NCI-H526 (cell line): ENCODE results near the gene C1orf210.

Source experiments
- DNase-seq, 2 experiments: peaks; one replicate each; lab custom pipeline; 2025; lab: John Stamatoyannopoulos, UW

C1orf210 gene

GRCh38 chr1:43312663-43313515, 27.5 kb upstream of the C1orf210 start:
- DNase-seq, result no peak

DNA sequence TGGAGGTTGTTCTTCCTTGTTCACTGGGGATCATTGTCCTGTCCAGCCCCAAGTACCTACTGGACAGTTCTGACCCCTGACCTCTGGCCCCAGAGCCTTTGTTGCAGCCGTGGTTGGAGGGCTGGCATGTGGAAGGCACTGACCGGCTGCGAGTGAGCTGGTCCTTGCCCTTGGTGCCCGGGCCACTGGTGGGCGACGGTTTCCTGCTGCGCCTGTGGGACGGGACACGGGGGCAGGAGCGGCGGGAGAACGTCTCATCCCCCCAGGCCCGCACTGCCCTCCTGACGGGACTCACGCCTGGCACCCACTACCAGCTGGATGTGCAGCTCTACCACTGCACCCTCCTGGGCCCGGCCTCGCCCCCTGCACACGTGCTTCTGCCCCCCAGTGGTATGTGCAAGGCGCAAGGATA, 26.8 kb upstream of the C1orf210 start:
- DNase-seq, result no peak

GRCh38 chr1:43311521-43311920, 26.1 kb upstream of the C1orf210 start:
- DNase-seq, result no peak

DNA sequence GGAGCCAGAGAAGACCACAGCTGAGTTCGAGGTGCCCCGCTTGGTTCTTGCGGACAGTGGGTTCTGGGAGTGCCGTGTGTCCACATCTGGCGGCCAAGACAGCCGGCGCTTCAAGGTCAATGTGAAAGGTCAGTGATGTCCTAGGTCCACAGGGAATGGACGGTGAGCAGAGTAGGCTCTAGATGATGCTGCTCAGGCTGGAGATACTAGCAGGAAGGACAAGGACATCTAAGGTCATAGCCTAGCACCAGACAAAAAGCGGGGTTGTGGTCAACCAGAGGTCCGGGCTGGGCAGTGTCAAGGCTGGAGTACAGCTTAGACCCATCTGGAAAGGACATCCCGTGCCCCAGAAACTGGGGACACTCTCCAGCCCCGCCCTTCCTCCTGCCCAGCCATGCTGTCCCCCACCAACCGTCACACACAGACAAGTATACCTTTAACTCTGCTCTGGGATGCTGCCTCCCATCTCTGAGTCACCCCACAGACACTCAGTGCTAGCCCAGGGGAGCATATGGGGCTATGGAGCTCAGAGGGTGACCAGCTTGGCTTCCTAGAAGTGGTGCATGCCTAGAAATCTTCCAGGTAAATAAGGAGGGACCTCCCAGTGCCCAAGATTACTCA, 24.1 kb upstream of the C1orf210 start:
- no peak for DNase-seq

- no peak for DNase-seq
Observed at GRCh38 chr1:43308635-43309404, 23.4 kb upstream of the C1orf210 start.

GRCh38 chr1:43307458-43308158, 22.2 kb upstream of the C1orf210 start:
- DNase-seq, result no peak

DNA sequence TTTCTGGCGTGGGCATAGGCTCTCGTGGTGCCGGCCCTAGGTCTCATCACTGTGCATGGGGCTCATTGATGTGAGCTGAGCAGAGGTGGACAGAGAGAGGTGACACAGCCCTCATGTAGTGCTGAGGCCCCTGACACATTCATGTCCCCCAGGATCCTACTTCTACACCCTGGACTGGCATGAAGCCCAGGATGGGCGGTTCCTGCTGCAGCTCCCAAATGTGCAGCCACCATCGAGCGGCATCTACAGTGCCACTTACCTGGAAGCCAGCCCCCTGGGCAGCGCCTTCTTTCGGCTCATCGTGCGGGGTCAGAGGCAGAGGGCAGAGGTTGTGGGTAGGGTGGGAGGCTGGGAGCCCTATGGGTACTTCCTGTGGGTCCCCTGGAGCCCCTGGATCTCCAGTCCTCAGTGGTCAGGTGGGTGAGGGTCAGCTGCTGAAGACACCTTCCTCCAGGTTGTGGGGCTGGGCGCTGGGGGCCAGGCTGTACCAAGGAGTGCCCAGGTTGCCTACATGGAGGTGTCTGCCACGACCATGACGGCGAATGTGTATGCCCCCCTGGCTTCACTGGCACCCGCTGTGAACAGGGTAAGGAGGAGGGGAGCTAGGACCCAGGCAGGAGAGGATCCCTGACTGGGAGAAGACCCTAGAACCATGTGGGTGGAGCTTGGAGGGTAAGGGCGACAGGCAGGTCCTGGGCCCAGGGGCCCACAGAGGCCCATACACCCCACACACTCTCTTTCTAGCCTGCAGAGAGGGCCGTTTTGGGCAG, 21.5 kb upstream of the C1orf210 start:
- DNase-seq, result no peak

- no peak for DNase-seq
Observed at GRCh38 chr1:43305926-43306687, 20.7 kb upstream of the C1orf210 start.

GRCh38 chr1:43305461-43305860, 20.1 kb upstream of the C1orf210 start:
- DNase-seq, result no peak

GRCh38 chr1:43304771-43305300, 19.5 kb upstream of the C1orf210 start:
- DNase-seq, result no peak

GRCh38 chr1:43304314-43304681, 18.9 kb upstream of the C1orf210 start:
- no peak for DNase-seq

- no peak for DNase-seq
Observed at GRCh38 chr1:43303471-43304313, 18.3 kb upstream of the C1orf210 start.

GRCh38 chr1:43302721-43303470, 17.5 kb upstream of the C1orf210 start:
- no peak for DNase-seq

DNA sequence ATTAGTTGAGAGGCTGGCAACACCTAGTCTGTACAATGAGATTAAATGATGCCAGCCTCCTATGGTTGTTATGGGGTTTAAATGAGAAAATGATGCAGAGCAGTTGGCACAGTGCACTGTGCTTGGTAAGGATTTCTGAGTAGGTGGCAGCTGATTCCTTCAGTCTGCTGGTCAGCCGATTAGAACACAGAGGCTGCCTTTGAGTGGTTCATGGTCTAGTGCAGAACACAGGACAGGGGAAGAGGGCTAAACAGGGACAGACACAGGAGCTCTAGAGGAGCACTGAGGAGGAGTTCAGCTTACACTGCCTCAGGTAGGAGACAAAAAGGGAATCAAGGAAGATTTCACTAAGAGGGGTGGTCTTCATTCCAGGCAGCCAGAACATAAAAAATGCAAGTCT, 16.8 kb upstream of the C1orf210 start:
- DNase-seq, result no peak

DNA sequence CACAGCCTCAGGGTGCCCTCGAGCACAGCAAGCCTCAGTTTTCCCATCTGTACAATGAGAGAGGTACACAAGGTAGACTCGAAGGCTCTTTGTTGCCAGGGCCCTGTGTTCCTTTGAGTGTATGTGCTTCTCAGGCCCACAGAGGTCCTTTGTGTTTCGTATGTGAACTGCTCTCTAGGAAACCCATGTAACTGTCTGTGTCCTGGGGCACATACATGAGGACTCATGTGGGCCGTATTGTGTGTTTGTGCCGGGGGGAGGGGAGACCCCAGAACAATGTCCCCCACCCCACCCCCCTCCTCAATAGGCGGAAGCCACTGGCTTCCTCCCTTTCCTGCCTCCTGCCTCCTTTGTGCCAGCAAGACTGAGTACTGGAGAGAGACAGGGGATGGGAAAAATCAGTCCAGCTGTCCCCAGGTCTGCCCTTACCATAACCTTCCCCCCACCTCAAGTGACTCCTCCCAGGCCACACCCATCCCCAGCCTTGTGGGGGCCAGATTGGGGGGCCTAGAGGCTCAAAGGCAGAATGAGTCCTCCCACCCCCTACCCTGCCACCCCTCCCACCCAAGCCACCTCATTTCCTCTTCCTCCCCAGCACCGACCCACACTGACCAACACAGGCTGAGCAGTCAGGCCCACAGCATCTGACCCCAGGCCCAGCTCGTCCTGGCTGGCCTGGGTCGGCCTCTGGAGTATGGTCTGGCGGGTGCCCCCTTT, 15.2 kb upstream of the C1orf210 start, which contains the start of gene TIE1:
TIE1 (plus strand) TSS at position 605 of the 717 bp plus-strand sequence; CDS start at position 695, 90 bp downstream.
- DNase-seq, result no peak

DNA sequence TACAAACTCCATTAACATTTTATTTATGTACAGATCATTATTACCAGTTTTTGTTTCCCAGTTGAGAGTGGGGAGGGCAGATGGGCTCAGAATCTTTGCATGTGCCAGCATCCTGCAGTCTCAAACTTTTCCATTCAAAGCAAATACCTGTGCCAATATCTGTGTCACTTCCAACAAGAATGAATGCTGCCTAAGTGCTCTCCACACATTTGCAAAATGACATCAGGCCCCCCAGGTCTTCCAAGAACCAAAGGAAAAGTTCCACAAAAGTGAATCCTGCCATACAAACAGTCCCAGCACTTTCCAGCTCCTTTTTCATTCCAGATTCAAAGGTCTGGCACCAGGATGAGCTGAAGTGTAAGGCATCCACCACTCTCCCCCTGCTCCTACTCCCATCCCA, 13.7 kb upstream of the C1orf210 start:
- no peak for DNase-seq

GRCh38 chr1:43298055-43298454, 12.7 kb upstream of the C1orf210 start:
- DNase-seq, result no peak

- DNase-seq, result no peak
Observed at GRCh38 chr1:43296207-43296606, 10.8 kb upstream of the C1orf210 start.
